Ovary (tissue), 3 donors: Measurements from ENCODE around the gene KLRB1.
"Not testable (repeated sequence)": the region's sequence is repeated elsewhere in the genome, so short reads cannot be mapped to it uniquely, and the experiment has no call there.

Source experiments
- EP300 ChIP-seq: sonication (generic); formaldehyde crosslinking; IDR thresholded peaks from one replicate; pipeline ENCODE4 v1.6.1; 2017; ENCODE audit warnings: antibody characterized with exemption
- POLR2A ChIP-seq: fragments of 450-650 bp; IDR thresholded peaks from one replicate; pipeline ENCODE4 v1.6.1; 2017; ENCODE audit warnings: antibody characterized with exemption, mild to moderate bottlenecking, moderate library complexity
- TF ChIP-seq, protein P1 (sequence below), 3 donors: fragments of 450-650 bp in 2 of 3; fragments of 200-600 bp in 1 of 3; IDR thresholded peaks; one replicate each; pipeline versions ENCODE4 v1.5.1 to v1.8.0; 2016 to 2022; ENCODE audit warnings: antibody characterized with exemption in 3 of 3, mild to moderate bottlenecking in 1 of 3
- donor health status: DM: no; HTN: no; CAD: no.

DNA sequence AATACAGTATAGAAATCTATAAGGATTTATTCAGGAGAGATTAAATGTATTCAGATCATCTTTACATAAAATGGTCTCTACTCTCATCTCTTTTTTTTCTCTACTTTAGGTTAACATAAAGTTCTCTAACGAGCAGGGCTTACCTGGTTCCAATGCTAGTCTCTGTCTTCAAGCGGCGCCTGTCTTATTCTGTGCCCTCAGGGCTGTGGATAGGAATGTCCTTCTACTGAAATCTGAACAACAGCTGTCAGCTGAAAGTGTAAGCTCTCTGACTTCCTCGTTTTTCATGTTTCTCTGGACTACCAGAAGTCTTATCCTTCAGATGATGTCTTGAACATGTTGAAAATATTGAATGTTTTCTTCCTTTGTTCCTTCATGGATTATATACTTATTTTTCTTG lies 62.2 kb downstream of the KLRB1 start:
- not testable (repeated sequence) for TF ChIP-seq POLR2A, EP300
- TF ChIP-seq, protein P1, sequence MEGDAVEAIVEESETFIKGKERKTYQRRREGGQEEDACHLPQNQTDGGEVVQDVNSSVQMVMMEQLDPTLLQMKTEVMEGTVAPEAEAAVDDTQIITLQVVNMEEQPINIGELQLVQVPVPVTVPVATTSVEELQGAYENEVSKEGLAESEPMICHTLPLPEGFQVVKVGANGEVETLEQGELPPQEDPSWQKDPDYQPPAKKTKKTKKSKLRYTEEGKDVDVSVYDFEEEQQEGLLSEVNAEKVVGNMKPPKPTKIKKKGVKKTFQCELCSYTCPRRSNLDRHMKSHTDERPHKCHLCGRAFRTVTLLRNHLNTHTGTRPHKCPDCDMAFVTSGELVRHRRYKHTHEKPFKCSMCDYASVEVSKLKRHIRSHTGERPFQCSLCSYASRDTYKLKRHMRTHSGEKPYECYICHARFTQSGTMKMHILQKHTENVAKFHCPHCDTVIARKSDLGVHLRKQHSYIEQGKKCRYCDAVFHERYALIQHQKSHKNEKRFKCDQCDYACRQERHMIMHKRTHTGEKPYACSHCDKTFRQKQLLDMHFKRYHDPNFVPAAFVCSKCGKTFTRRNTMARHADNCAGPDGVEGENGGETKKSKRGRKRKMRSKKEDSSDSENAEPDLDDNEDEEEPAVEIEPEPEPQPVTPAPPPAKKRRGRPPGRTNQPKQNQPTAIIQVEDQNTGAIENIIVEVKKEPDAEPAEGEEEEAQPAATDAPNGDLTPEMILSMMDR (IDR thresholded peaks at IDR 0.05): not testable (repeated sequence)
